Mesenchymal stem cell (in vitro differentiated cells and primary cell): ENCODE measurements around the gene PRORP.
"Not testable (repeated sequence)": the region's sequence is repeated elsewhere in the genome, so short reads cannot be mapped to it uniquely, and the experiment has no call there.

ENCODE experiments used
- DNase-seq: peaks from one replicate; pipeline ENCODE4 v3.0.0-alpha.2; 2013
- H2AFZ ChIP-seq: one replicate; pipeline ENCODE4 v1.6.1; 2013; ENCODE audit warnings: low read depth, mild to moderate bottlenecking, control low read depth, inconsistent platforms, low read length, moderate library complexity
- H2AK5ac ChIP-seq: 2 replicates; pipeline ENCODE4 v1.6.1; 2013; ENCODE audit warnings: low read length, moderate library complexity, mild to moderate bottlenecking, inconsistent platforms; ENCODE audit not compliant: severe bottlenecking
- H2BK120ac ChIP-seq: one replicate; pipeline ENCODE4 v1.6.1; 2013; ENCODE audit warnings: low read depth, mild to moderate bottlenecking, inconsistent platforms, low read length, moderate library complexity
- H2BK12ac ChIP-seq, 2 experiments: one replicate each; pipeline ENCODE4 v1.6.1; 2013; ENCODE audit warnings: inconsistent platforms in 2 of 2, low read length in 2 of 2, mild to moderate bottlenecking in 2 of 2, moderate library complexity in 2 of 2, control low read depth in 1 of 2
- H2BK15ac ChIP-seq: one replicate; pipeline ENCODE4 v1.6.1; 2013; ENCODE audit warnings: mild to moderate bottlenecking, low read depth, inconsistent platforms; ENCODE audit not compliant: poor library complexity, severe bottlenecking
- H2BK5ac ChIP-seq: 2 replicates; pipeline ENCODE4 v1.6.1; 2013; ENCODE audit warnings: low read depth, mild to moderate bottlenecking, low read length, control low read depth, inconsistent platforms; ENCODE audit not compliant: poor library complexity, severe bottlenecking
- H3K14ac ChIP-seq, 2 experiments: one replicate each; pipeline ENCODE4 v1.6.1; 2013; ENCODE audit warnings: inconsistent platforms in 2 of 2, low read length in 2 of 2, control low read depth in 1 of 2, mild to moderate bottlenecking in 1 of 2, moderate library complexity in 1 of 2
- H3K18ac ChIP-seq, 2 experiments: one replicate each; pipeline ENCODE4 v1.6.1; 2013; ENCODE audit warnings: inconsistent platforms in 2 of 2, low read length in 2 of 2, control low read depth in 1 of 2, low read depth in 1 of 2, mild to moderate bottlenecking in 1 of 2
- H3K23ac ChIP-seq, 2 experiments: one replicate each; pipeline ENCODE4 v1.6.1; 2013; ENCODE audit warnings: inconsistent platforms in 2 of 2, low read length in 2 of 2, mild to moderate bottlenecking in 2 of 2, moderate library complexity in 2 of 2, control low read depth in 1 of 2
- H3K27ac ChIP-seq: 2 replicates; pipeline ENCODE4 v1.5.1; 2013; ENCODE audit warnings: mild to moderate bottlenecking, moderate library complexity, low read length, control low read depth, inconsistent platforms; ENCODE audit not compliant: poor library complexity, severe bottlenecking
- H3K27me3 ChIP-seq, 2 experiments: 2 replicates each; pipeline versions ENCODE4 v1.6.1 to v1.7.0; 2013; ENCODE audit warnings: low read length in 2 of 2, mild to moderate bottlenecking in 2 of 2, moderate library complexity in 2 of 2, control low read depth in 1 of 2, inconsistent platforms in 1 of 2; ENCODE audit not compliant: control insufficient read depth in 1 of 2, insufficient read depth in 1 of 2
- H3K36me3 ChIP-seq, 2 experiments: 2 replicates each; pipeline versions ENCODE4 v1.6.1 to v1.7.0; 2013; ENCODE audit warnings: low read length in 2 of 2, control low read depth in 1 of 2, inconsistent platforms in 1 of 2, low read depth in 1 of 2, mild to moderate bottlenecking in 1 of 2; ENCODE audit not compliant: insufficient read depth in 2 of 2, control insufficient read depth in 1 of 2
- H3K4ac ChIP-seq, 2 experiments: one replicate each; pipeline ENCODE4 v1.6.1; 2013; ENCODE audit warnings: inconsistent platforms in 2 of 2, low read length in 2 of 2, mild to moderate bottlenecking in 2 of 2, moderate library complexity in 2 of 2, control low read depth in 1 of 2, low read depth in 1 of 2
- H3K4me1 ChIP-seq: 2 replicates; pipeline ENCODE4 v1.6.1; 2013; ENCODE audit warnings: low read depth, low read length, control low read depth; ENCODE audit not compliant: control insufficient read depth, insufficient read depth
- H3K4me2 ChIP-seq: 2 replicates; pipeline ENCODE4 v1.6.1; 2013; ENCODE audit warnings: low read length, mild to moderate bottlenecking, inconsistent platforms; ENCODE audit not compliant: poor library complexity, severe bottlenecking
- H3K4me3 ChIP-seq, 2 experiments: 2 replicates each; pipeline versions ENCODE4 v1.5.1 to v1.7.0; 2013; ENCODE audit warnings: low read length in 2 of 2, mild to moderate bottlenecking in 2 of 2, control low read depth in 1 of 2, low read depth in 1 of 2; ENCODE audit not compliant: insufficient read depth in 1 of 2
- H3K79me1 ChIP-seq: replicated peaks from 2 replicates; pipeline ENCODE4 v1.6.1; 2013; ENCODE audit warnings: mild to moderate bottlenecking, control low read depth, low read length, inconsistent platforms; ENCODE audit not compliant: poor library complexity, severe bottlenecking
- H3K9ac ChIP-seq: 2 replicates; pipeline ENCODE4 v1.7.0; 2013; ENCODE audit warnings: mild to moderate bottlenecking, low read length, moderate library complexity
- H3K9me3 ChIP-seq: 2 replicates; pipeline ENCODE4 v1.7.0; 2013; ENCODE audit warnings: mild to moderate bottlenecking, low read length; ENCODE audit not compliant: control insufficient read depth
- H4K8ac ChIP-seq: one replicate; pipeline ENCODE4 v1.6.1; 2013; ENCODE audit warnings: inconsistent platforms, mild to moderate bottlenecking, low read length, moderate library complexity
- H4K91ac ChIP-seq: one replicate; pipeline ENCODE4 v1.6.1; 2013; ENCODE audit warnings: mild to moderate bottlenecking, low read length, inconsistent platforms
- WGBS: methylation state at CpG from one replicate; pipeline ENCODE4 v1.1.7; 2013; ENCODE audit warnings: mixed read lengths; 5-methylcytosine and 5-hydroxymethylcytosine counted together

Gene PRORP

DNA sequence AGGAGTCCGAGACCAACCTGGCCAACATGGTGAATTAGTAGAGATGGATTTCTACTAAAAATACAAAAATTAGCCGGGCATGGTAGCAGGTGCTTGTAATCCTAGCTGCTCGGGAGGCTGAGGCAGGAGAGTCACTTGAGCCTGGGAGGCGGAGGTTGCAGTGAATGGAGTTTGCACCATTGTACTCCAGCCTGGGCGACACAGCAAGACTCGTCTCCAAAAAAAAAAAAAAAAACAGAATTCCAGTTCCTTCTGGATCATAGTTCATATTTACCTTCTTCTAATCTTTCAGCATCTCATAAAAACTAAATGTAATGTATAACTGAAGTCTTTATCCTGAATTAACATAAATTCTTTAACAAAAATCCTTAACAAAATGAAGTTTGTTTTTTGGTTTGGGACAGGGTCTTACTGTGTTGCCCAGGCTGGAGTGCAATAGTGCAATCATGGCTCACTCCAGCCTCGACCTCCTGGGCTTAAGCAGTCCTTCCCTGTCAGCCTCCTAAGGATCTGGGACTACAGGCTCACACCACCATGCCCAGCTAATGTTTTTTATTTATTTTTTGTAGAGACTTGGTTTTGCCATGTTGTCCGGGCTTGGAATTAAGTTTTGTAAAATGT lies 38.7 kb upstream of the PRORP start:
- 100% methylated on average over 5 of the region's 8 CpGs for WGBS
- H2BK12ac ChIP-seq = no peak overlapping the region

DNA sequence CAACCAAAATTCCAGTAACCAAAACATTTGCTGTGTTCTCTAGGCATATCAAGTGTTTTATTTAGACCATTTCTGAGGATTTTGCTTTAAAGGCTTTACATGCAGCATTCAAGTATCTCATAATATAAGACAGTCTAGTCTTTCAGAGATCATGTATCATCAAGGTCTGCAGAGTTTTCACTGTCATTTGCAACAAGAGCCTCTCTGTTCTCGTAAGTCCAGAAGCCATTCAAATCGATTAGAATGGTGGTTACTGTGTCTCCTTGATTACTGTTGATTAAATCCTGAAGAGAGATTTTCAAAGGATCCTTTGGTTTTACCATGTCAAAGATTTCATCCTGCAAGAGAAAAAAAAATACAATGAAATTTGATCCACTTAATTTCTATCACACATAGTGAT lies 36.9 kb upstream of the PRORP start:
- Histone ChIP-seq H3K18ac (no peak overlapping the region), H3K27ac (no peak overlapping the region), H3K4me3 (no peak overlapping the region), H3K9me3 (no peaks in the 10 kb centered on the region), H2BK5ac (no peak overlapping the region), H3K14ac (no peak overlapping the region), H4K91ac (no peak overlapping the region), H3K4me1 (no peaks in the 10 kb centered on the region), H3K4ac (no peak overlapping the region), H3K9ac (no peak overlapping the region), H2BK12ac (no peak overlapping the region), H2BK120ac (no peak overlapping the region), H3K23ac (no peak overlapping the region), H3K4me2 (no peak overlapping the region), H2AK5ac (no peak overlapping the region), H4K8ac (no peak overlapping the region), H2AFZ (no peak overlapping the region), H3K36me3 (peaks cover 18 to 85% of the 10 kb centered on the region in 2 experiments), H3K79me1 (peaks cover 4% of the 10 kb centered on the region), H3K27me3 (no peaks in the 10 kb centered on the region), H2BK15ac (no peak overlapping the region)
- DNase-seq = no peak
- WGBS = 100% methylated on average over 2 of the region's 2 CpGs

More for the DNA sequence above, 38.7 kb upstream of the PRORP start:
- no peaks in the 10 kb centered on the region for H3K27me3 ChIP-seq
- no peak overlapping the region for H3K9ac ChIP-seq
- no peak overlapping the region for H4K8ac ChIP-seq
- H3K18ac ChIP-seq = no peak overlapping the region
- no peaks in the 10 kb centered on the region for H3K4me1 ChIP-seq
- no peak overlapping the region for H4K91ac ChIP-seq
- H3K36me3 ChIP-seq = peaks cover 11 to 85% of the 10 kb centered on the region in 2 experiments
- H2AK5ac ChIP-seq = no peak overlapping the region
- no peak overlapping the region for H2BK5ac ChIP-seq
- no peaks in the 10 kb centered on the region for H3K9me3 ChIP-seq
- H3K4me3 ChIP-seq = no peak overlapping the region
- no peak overlapping the region for H2AFZ ChIP-seq
- no peak overlapping the region for H3K4ac ChIP-seq
- H3K14ac ChIP-seq = no peak overlapping the region
- H3K4me2 ChIP-seq = no peak overlapping the region
- no peak overlapping the region for H3K23ac ChIP-seq
- no peak for DNase-seq
- H2BK120ac ChIP-seq = no peak overlapping the region
- H3K27ac ChIP-seq = no peak overlapping the region
- peaks cover 1% of the 10 kb centered on the region for H3K79me1 ChIP-seq
- H2BK15ac ChIP-seq = no peak overlapping the region

DNA sequence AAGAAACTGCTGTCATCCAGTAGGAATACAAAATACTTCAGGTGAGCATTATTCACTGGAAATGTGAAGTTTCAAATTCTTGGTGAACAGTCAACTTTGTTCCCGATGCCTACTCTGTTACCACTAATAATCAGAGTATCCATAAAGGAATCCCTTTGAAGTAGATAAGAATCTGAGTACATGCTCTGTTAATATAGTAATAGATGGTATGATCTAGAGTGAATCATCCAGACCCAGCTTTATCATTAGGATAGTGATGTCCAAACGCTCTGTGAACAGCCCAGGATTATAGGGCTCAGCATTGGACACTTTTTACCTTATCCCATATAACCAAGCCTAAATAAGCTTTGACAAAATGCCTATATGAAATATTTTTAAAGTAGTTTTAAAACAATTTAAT lies 33.8 kb upstream of the PRORP start:
- H3K4ac ChIP-seq = no peak overlapping the region
- H3K4me2 ChIP-seq = no peak overlapping the region
- no peak overlapping the region for H3K4me3 ChIP-seq
- H4K8ac ChIP-seq = no peak overlapping the region
- H3K79me1 ChIP-seq = peaks cover 2% of the 10 kb centered on the region
- H3K27me3 ChIP-seq = no peaks in the 10 kb centered on the region
- H3K23ac ChIP-seq = no peak overlapping the region
- H3K9ac ChIP-seq = no peak overlapping the region
- H4K91ac ChIP-seq = no peak overlapping the region
- H3K9me3 ChIP-seq = peaks cover 5% of the 10 kb centered on the region
- H2AK5ac ChIP-seq = no peak overlapping the region
- H2BK12ac ChIP-seq = no peak overlapping the region
- no CpG with 5 or more reads among the region's 2 CpGs for WGBS
- H3K27ac ChIP-seq = no peak overlapping the region
- H2BK5ac ChIP-seq = no peak overlapping the region
- no peak for DNase-seq
- H2AFZ ChIP-seq = no peak overlapping the region
- no peak overlapping the region for H2BK15ac ChIP-seq
- no peak overlapping the region for H2BK120ac ChIP-seq
- H3K36me3 ChIP-seq = peaks cover 22 to 81% of the 10 kb centered on the region in 2 experiments
- no peak overlapping the region for H3K18ac ChIP-seq
- H3K4me1 ChIP-seq = no peaks in the 10 kb centered on the region
- no peak overlapping the region for H3K14ac ChIP-seq

- not testable (repeated sequence) for H4K91ac ChIP-seq, H2BK15ac ChIP-seq, H3K4me2 ChIP-seq, H3K79me1 ChIP-seq, H3K9ac ChIP-seq, H3K14ac ChIP-seq, H4K8ac ChIP-seq, H3K27me3 ChIP-seq, H3K4me3 ChIP-seq, H3K23ac ChIP-seq, H2BK120ac ChIP-seq, H3K4me1 ChIP-seq, H2BK12ac ChIP-seq, H3K18ac ChIP-seq, H2AFZ ChIP-seq, H3K9me3 ChIP-seq, H2BK5ac ChIP-seq, DNase-seq, H3K4ac ChIP-seq, H3K27ac ChIP-seq, H2AK5ac ChIP-seq
- peaks cover 27 to 84% of the 10 kb centered on the region in 2 experiments for H3K36me3 ChIP-seq
- WGBS = 96% methylated on average over 6 of the region's 6 CpGs
These were observed 27.7 kb upstream of the PRORP start for GRCh38 chr14:35094645-35095044.
